H9 (cell line): ENCODE measurements around the gene TM9SF3. TPM values are rescaled to one million over a fixed set of nuclear protein-coding genes. Genes with fewer than 3 reads are reported as not detected.
A peak's percentile ranks its signal among the peaks of the same experiment; 100 is the strongest.

Source experiments
- DNase-seq: peaks from one replicate; pipeline ENCODE4 v3.0.0-alpha.2; 2017
- H2AFZ ChIP-seq: one replicate; pipeline ENCODE4 v1.6.1; 2013; ENCODE audit warnings: mild to moderate bottlenecking, low read length, control low read depth, moderate library complexity
- H2AK5ac ChIP-seq: 2 replicates; pipeline ENCODE4 v1.6.1; 2013; ENCODE audit warnings: low read length, control low read depth, mixed read lengths; ENCODE audit not compliant: insufficient read length
- H2BK120ac ChIP-seq: one replicate; pipeline ENCODE4 v1.6.1; 2013; ENCODE audit warnings: low read depth, mild to moderate bottlenecking, low read length, control low read depth, inconsistent platforms; ENCODE audit not compliant: poor library complexity, severe bottlenecking
- H2BK12ac ChIP-seq: 2 replicates; pipeline ENCODE4 v1.6.1; 2013; ENCODE audit warnings: low read length, control low read depth, mixed read lengths, low read depth; ENCODE audit not compliant: insufficient read length
- H2BK15ac ChIP-seq: 2 replicates; pipeline ENCODE4 v1.6.1; 2013; ENCODE audit warnings: low read depth, low read length, control low read depth
- H2BK20ac ChIP-seq: one replicate; pipeline ENCODE4 v1.6.1; 2013; ENCODE audit warnings: low read depth, mild to moderate bottlenecking, low read length, control low read depth, inconsistent platforms; ENCODE audit not compliant: poor library complexity, severe bottlenecking
- H2BK5ac ChIP-seq: 2 replicates; pipeline ENCODE4 v1.6.1; 2013; ENCODE audit warnings: low read length, control low read depth, mixed read lengths; ENCODE audit not compliant: insufficient read length
- H3K14ac ChIP-seq: 2 replicates; pipeline ENCODE4 v1.6.1; 2013; ENCODE audit warnings: low read length, control low read depth; ENCODE audit not compliant: insufficient read depth
- H3K18ac ChIP-seq: 2 replicates; pipeline ENCODE4 v1.6.1; 2013; ENCODE audit warnings: low read depth, mild to moderate bottlenecking, mixed read lengths, low read length, control low read depth; ENCODE audit not compliant: insufficient read length
- H3K23ac ChIP-seq: 2 replicates; pipeline ENCODE4 v1.6.1; 2013; ENCODE audit warnings: low read length, control low read depth, mixed read lengths, low read depth; ENCODE audit not compliant: insufficient read length
- H3K23me2 ChIP-seq: 2 replicates; pipeline ENCODE4 v1.6.1; 2013; ENCODE audit warnings: low read depth, mild to moderate bottlenecking, mixed read lengths, low read length, control low read depth; ENCODE audit not compliant: insufficient read length, poor library complexity, severe bottlenecking
- H3K27ac ChIP-seq: 2 replicates; pipeline ENCODE4 v1.5.1; 2013; ENCODE audit warnings: low read length, control low read depth, mixed read lengths, low read depth; ENCODE audit not compliant: insufficient read length
- H3K27me3 ChIP-seq: 2 replicates; pipeline ENCODE4 v1.6.1; 2013; ENCODE audit warnings: low read length, control low read depth, inconsistent platforms; ENCODE audit not compliant: insufficient read depth
- H3K4ac ChIP-seq: 2 replicates; pipeline ENCODE4 v1.6.1; 2013; ENCODE audit warnings: low read depth, mild to moderate bottlenecking, control low read depth, inconsistent platforms, low read length, moderate library complexity
- H3K4me1 ChIP-seq: 2 replicates; pipeline ENCODE4 v1.6.1; 2013; ENCODE audit warnings: low read length, control low read depth, inconsistent platforms; ENCODE audit not compliant: insufficient read depth
- H3K4me2 ChIP-seq: 2 replicates; pipeline ENCODE4 v1.6.1; 2013; ENCODE audit warnings: low read length, control low read depth, mixed read lengths; ENCODE audit not compliant: insufficient read length, insufficient read depth
- H3K56ac ChIP-seq: 2 replicates; pipeline ENCODE4 v1.6.1; 2013; ENCODE audit warnings: low read depth, mild to moderate bottlenecking, mixed read lengths, low read length, control low read depth; ENCODE audit not compliant: insufficient read length
- H3K79me1 ChIP-seq: 2 replicates; pipeline ENCODE4 v1.6.1; 2013; ENCODE audit warnings: low read depth, mild to moderate bottlenecking, moderate library complexity, low read length, control low read depth, inconsistent platforms; ENCODE audit not compliant: insufficient read depth, poor library complexity, severe bottlenecking
- H3K79me2 ChIP-seq: 2 replicates; pipeline ENCODE4 v1.6.1; 2013; ENCODE audit warnings: low read length, control low read depth, inconsistent platforms; ENCODE audit not compliant: insufficient read depth
- H3K9ac ChIP-seq: 2 replicates; pipeline ENCODE4 v1.6.1; 2013; ENCODE audit warnings: low read length, control low read depth, mixed read lengths; ENCODE audit not compliant: insufficient read length; ENCODE audit errors: extremely low read depth
- H3K9me3 ChIP-seq: one replicate; pipeline ENCODE4 v1.6.1; 2013; ENCODE audit warnings: low read depth, low read length, inconsistent platforms; ENCODE audit not compliant: control insufficient read depth
- H3T11ph ChIP-seq: one replicate; pipeline ENCODE4 v1.6.1; 2013; ENCODE audit warnings: mild to moderate bottlenecking, low read length, control low read depth, inconsistent platforms
- H4K20me1 ChIP-seq: one replicate; pipeline ENCODE4 v1.6.1; 2013; ENCODE audit not compliant: control insufficient read depth, insufficient read length, insufficient read depth
- H4K5ac ChIP-seq: 2 replicates; pipeline ENCODE4 v1.6.1; 2013; ENCODE audit warnings: low read depth, mild to moderate bottlenecking, mixed read lengths, low read length, control low read depth; ENCODE audit not compliant: insufficient read length
- H4K8ac ChIP-seq: replicated peaks from 2 replicates; pipeline ENCODE4 v1.6.1; 2013; ENCODE audit warnings: low read length, control low read depth, mixed read lengths, low read depth; ENCODE audit not compliant: insufficient read length
- H4K91ac ChIP-seq: 2 replicates; pipeline ENCODE4 v1.6.1; 2013; ENCODE audit warnings: low read depth, mild to moderate bottlenecking, moderate library complexity, mixed read lengths, low read length, control low read depth; ENCODE audit not compliant: insufficient read length
- H3K27ac Mint-ChIP-seq, 3 experiments: 2 replicates in 2 of 3; 3 replicates in 1 of 3; pipeline ENCODE4 v1.8.0; 2020 to 2021; ENCODE audit warnings: mixed read lengths in 3 of 3, mild to moderate bottlenecking in 1 of 3, moderate library complexity in 1 of 3
- H3K27me3 Mint-ChIP-seq: 2 replicates; pipeline ENCODE4 v1.8.0; 2021; ENCODE audit warnings: low read depth, mild to moderate bottlenecking, moderate library complexity, mixed read lengths
- H3K36me3 Mint-ChIP-seq, 3 experiments: 2 replicates in 2 of 3; 3 replicates in 1 of 3; pipeline ENCODE4 v1.8.0; 2020 to 2021; ENCODE audit warnings: low read depth in 3 of 3, mixed read lengths in 3 of 3; ENCODE audit not compliant: insufficient read depth in 1 of 3
- H3K4me1 Mint-ChIP-seq, 2 experiments: 2 replicates each; pipeline ENCODE4 v1.8.0; 2020; ENCODE audit warnings: mixed read lengths in 2 of 2
- H3K4me3 Mint-ChIP-seq, 2 experiments: 2 replicates in 1 of 2; 3 replicates in 1 of 2; pipeline ENCODE4 v1.8.0; 2020 to 2021; ENCODE audit warnings: mild to moderate bottlenecking in 2 of 2, mixed read lengths in 2 of 2, moderate library complexity in 1 of 2
- H3K9me3 Mint-ChIP-seq, 2 experiments: 2 replicates in 1 of 2; 3 replicates in 1 of 2; pipeline ENCODE4 v1.8.0; 2020; ENCODE audit warnings: mild to moderate bottlenecking in 2 of 2, mixed read lengths in 2 of 2, moderate library complexity in 1 of 2
- CTCF ChIP-seq: fragments of 200-600 bp; sonication (generic); conservative IDR thresholded peaks from 3 replicates; pipeline ENCODE4 v1.8.0; 2021; ENCODE audit warnings: antibody characterized with exemption, mild to moderate bottlenecking
- WGBS: extraction: QIAGEN DNeasy Blood & Tissue Kit; methylation state at CpG from one replicate; pipeline ENCODE4 v1.1.7; 2013; ENCODE audit warnings: missing lambda C conversion rate, low lambda C conversion rate, mixed read lengths; ENCODE audit not compliant: insufficient read length; ENCODE audit errors: extremely low coverage; 5-methylcytosine and 5-hydroxymethylcytosine counted together
- total RNA-seq: library from RNA; stranded (reverse); gene quantifications from 2 replicates; pipeline ENCODE4 v1.2.1, GENCODE V29; 2021

TM9SF3 gene
- total RNA-seq, 1 experiment from 2014 or later = 120 TPM

DNA sequence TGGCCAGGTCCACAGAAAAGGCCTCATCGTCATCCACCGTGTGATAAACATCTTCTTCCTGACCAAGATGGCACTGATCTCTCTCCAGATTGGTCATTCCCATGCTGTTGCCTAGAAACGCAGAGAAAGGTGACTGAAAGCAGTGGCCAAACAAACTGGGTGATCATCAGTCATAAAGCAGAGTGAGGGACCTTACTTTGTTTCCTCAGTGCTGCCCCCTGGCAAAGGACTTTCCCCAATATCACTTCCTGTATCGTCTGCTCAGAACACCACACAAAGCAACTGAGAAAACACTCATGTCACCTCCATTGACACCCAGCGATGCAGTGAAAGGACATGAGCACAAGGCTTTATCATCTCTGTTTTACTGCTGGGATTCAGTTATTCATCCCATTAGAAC is 40.0 kb upstream of the TM9SF3 start:
- no peaks in the 10 kb centered on the region for H3K27me3 Mint-ChIP-seq
- WGBS = no CpG with 5 or more reads among the region's 5 CpGs

More for the DNA sequence above, 40.0 kb upstream of the TM9SF3 start:
- Histone ChIP-seq H4K8ac (no peak overlapping the region), H3K9ac (no peak overlapping the region), H4K5ac (no peak overlapping the region), H3K23me2 (no peaks in the 10 kb centered on the region), H3K27me3 (no peaks in the 10 kb centered on the region), H3T11ph (no peak overlapping the region), H2BK120ac (no peak overlapping the region), H2AFZ (no peak overlapping the region), H2BK15ac (no peak overlapping the region), H3K18ac (no peak overlapping the region), H2AK5ac (no peak overlapping the region), H4K20me1 (no peaks in the 10 kb centered on the region), H3K56ac (no peak overlapping the region), H3K9me3 (no peaks in the 10 kb centered on the region), H3K23ac (no peak overlapping the region), H3K14ac (no peak overlapping the region), H3K4me1 (no peaks in the 10 kb centered on the region), H3K27ac (no peak overlapping the region), H3K4me2 (no peak overlapping the region), H2BK5ac (no peak overlapping the region), H2BK20ac (no peak overlapping the region), H3K4ac (no peak overlapping the region), H4K91ac (no peak overlapping the region), H2BK12ac (no peak overlapping the region), H3K79me2 (no peaks in the 10 kb centered on the region), H3K79me1 (no peaks in the 10 kb centered on the region)
- Mint-ChIP-seq H3K36me3 (no peaks in the 10 kb centered on the region), H3K27ac (0 out of 7 replicates have a peak overlapping the region, but pooled peaks of 1 of the 3 experiments have one; percentile 51), H3K4me1 (no peaks in the 10 kb centered on the region), H3K4me3 (no peak overlapping the region), H3K9me3 (no peaks in the 10 kb centered on the region)
- peak; percentile 56 for TF ChIP-seq CTCF
- peak; percentile 53 for DNase-seq
